Stimulated activated CD8-positive, alpha-beta memory T cell treated with anti-CD3 and anti-CD28 coated beads, Interleukin-12 subunit alpha, Interleukin-12 subunit beta, amount 100 ng/mL, for 24 hours (primary cell): Measurements from ENCODE around the gene CTXN1.

ENCODE experiments used
- DNase-seq: peaks from one replicate; pipeline ENCODE4 v3.0.0-alpha.2; 2020; ENCODE audit errors: extremely low read depth

Gene CTXN1

GRCh38 chr19:7914099-7914498, 11.8 kb downstream of the CTXN1 start:
- no peak for DNase-seq

- no peak for DNase-seq
These were observed 12.3 kb downstream of the CTXN1 start for GRCh38 chr19:7913652-7914051.

- DNase-seq = no peak
These were observed 13.0 kb downstream of the CTXN1 start for GRCh38 chr19:7912697-7913564.

DNA sequence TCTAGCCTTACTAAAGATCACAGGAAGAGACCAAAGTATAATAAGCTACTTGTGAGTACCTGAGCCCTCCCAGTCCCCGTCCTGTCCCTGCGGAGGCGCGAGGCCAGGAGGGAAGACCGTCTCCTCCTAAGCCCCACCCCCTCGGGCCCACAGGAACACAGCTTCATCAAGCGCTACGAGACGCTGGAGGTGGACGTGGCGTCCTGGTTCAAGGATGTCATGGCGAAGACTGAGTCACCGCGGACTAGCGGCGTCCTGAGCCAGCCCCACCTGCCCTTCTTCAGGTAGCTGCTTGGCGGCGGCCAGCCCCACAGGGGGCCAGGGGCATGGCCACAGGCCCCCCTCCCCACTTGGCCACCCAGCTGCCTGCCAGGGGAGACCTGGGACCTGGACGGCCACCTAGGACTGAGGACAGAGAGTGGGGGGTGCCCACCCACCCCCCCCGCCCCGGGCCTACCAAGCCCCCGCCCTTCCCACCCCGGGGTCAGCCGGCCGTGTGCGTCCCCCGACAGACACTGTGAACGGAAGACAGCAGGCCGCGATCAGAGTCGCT, 13.7 kb downstream of the CTXN1 start:
- DNase-seq = no peak

DNA sequence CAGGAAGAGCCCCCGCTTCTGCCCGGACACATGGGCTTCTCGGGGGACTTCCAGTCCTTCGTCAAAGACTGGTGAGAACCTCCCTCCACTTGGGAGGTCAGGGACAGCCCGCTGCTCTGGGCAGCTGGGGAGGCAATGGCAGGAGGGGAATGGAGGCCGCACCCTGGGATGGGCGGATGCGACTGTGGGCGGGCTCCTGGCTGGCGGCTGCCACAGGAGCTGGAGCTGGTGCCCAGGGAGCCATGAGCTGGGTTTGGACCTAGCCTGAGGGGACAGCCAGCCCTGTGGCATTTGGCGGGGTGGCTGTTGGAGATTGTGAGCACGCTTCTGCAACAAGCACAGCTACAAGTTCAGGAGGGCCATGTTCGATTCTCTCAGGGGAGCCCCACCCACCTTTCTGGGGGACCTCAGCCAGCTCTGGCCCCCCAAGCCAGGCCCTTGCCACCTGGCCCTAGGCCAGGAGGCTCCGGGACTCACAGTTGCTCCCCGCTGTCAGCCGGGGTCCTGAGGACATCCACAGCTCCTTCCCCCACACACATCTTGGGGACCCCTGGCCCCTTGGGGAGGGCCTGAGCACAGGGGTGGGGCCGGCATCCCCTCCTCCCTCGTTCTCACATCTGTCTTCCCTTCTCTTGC, 14.3 kb downstream of the CTXN1 start:
- no peak for DNase-seq

- no peak for DNase-seq
These were observed 15.4 kb downstream of the CTXN1 start for GRCh38 chr19:7910321-7911161.

DNA sequence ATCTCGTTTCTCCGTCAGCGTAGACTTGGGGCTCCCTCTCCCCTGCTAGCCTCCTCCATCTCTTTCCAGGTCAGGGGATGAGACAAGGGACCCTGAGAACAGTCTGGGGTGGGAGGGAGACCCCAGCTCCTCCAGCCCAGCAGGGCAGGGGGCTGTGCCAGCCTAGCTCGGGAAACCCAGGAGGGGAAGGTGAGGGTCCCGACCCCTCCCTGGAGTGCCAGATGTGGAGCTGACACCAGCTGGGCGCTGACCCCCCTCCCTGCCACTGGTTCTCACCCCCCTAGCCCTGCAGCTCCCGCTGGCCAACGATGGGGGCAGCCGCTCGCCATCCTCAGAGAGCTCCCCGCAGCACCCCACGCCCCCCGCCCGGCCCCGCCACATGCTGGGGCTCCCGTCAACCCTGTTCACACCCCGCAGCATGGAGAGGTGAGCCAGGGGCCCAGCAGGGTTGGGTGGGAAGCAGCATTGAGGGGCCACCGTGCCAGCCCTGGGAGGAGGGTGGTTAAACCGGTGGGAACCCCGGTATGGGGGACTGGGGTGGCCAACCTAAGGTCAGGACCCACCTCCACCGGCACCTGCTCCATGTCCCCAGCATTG, 16.4 kb downstream of the CTXN1 start:
- no peak for DNase-seq

- no peak for DNase-seq
These were observed 17.0 kb downstream of the CTXN1 start for GRCh38 chr19:7908742-7909461.

DNA sequence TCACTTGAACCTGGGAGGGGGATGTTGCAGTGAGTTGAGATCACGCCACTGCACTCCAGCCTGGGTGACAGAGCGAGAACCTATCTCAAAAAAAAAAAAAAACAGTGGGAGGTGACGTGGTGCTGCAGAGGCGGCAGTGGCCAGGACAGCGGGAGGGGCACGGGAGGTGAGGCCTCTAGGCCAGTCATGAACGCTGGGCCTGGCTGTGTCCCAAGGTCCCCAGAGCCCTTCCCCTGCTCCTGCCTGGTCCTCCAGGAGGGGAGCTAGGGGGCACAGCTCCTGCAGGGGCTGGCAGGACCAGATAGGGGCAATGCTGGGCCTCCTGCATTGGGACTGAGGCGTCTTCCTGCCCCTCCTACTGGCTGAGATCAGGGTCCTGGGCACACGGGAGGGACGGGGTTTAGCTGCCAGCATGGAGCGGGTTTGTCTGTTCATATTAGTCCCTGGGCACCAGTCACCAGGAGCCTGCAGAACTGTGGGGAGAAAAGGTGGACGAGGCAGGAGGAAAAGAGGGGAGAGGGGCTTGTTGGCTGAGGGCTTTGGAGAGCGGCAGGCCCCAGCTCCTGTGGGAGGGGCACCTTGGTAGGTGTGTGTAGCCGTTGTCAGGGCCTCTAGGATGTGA, 17.7 kb downstream of the CTXN1 start:
- no peak for DNase-seq

DNA sequence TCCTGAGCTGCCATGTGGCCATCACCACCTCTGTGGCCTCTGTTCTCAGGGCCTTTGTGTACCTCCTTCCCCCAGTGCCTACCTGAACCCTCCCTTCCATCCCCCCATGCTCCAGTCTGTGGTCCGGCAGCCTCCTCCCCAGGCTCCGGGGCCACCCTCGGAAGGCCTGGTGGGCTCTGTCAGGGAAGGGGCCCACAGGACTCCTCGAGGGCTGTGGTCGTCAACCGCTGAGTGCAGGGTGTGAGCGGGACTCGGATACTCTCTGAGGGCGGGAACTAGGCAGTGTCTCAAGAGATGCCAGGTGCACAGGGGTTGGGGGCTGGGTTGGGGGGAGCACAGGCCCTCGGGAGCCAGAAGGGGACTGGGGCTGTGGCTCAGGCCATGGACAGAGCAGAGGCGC, 18.4 kb downstream of the CTXN1 start:
- no peak for DNase-seq

DNA sequence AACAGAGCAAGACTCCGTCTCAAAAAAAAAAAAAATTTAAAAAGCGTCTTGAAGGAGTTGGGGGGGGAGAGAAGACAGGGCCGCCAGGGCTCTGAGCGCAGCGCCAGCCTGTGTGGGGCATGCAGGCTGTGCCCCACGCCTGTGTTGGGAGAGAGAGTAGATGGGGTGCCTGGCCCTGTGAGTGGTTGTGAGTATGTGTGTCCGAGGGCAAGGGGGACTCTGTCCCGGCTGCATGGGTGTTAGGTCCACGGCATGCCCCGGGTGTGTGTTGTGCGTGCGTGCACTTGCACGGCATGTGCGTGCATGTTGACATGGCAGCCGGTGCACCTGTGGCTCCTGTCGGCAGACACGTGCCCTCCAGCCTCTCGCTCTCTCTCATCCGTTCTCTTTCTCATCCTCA, 18.8 kb downstream of the CTXN1 start:
- DNase-seq = no peak

- no peak for DNase-seq
These were observed 20.1 kb downstream of the CTXN1 start for GRCh38 chr19:7905859-7906258.

DNA sequence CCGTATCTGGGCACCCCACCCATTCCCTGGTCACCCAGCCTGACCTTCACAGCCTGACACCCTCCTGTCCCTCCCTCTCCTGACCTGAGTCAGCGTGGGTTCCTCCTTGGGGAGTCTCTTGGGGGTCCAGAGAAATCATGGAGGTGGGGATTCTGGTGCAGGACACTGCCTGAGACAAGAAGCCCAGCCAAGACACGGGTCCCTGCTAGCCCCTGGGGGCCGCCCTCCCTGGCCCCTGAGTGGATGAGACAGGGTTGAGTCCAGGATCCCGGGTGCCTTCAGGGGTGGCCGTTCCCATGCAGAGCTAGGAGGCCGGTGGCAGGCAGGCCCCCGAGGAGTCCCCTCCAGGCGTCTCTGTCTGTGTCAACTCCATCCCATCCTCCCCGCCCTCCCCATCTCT, 20.7 kb downstream of the CTXN1 start:
- DNase-seq = no peak

GRCh38 chr19:7904074-7905020, 21.6 kb downstream of the CTXN1 start:
- DNase-seq = no peak

GRCh38 chr19:7903244-7904073, 22.5 kb downstream of the CTXN1 start, which contains the start of gene MAP2K7:
TSS of gene MAP2K7 (plus strand) at chr19:7903877. CDS start at chr19:7903945, 68 bp downstream.
- DNase-seq = peak; percentile 100

DNA sequence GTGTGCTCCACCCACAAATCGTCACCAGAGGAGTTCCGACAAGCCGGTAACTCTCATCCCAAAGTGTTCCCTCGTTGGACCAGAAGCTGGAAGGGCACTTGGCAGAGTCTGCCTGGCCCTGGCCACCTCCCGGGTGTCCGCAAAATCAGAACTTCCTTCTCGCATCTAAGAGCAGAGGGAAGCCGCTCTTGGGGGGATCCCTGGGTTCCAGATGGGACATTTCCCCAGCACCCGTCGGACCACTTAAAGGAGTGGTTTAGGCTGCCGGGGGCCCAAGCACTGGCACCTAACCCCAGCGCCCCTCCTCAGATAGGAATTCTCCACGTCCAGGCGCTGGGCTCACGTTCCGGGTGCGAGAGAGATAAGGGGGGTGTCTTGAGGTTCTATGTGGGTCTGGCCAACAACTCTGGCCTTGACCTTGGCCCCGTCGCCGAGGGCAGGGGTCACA, 23.1 kb downstream of the CTXN1 start:
- DNase-seq = no peak

- no peak for DNase-seq
These were observed 24.6 kb downstream of the CTXN1 start for GRCh38 chr19:7901337-7901736.

- no peak for DNase-seq
These were observed 25.0 kb downstream of the CTXN1 start for GRCh38 chr19:7900931-7901330.
